Subcutaneous adipose tissue (tissue), 4 donors: ENCODE results near the gene RNF39. TPM values are rescaled to one million over a fixed set of nuclear protein-coding genes. Genes with fewer than 3 reads are reported as not detected.

Experiments
- CTCF ChIP-seq: fragments of 450-650 bp; IDR thresholded peaks from one replicate; pipeline ENCODE4 v1.5.1; 2016; ENCODE audit warnings: low read depth, mild to moderate bottlenecking, control low read depth, antibody characterized with exemption, moderate library complexity
- total RNA-seq, 4 donors: library from RNA; depleted of rRNA; stranded (reverse); fragments of >200 nt; gene quantifications; one replicate each; pipeline ENCODE4 v1.1.0, GENCODE V29; 2016

Gene RNF39
- total RNA-seq, 4 donors from 2014 or later: not detected

DNA sequence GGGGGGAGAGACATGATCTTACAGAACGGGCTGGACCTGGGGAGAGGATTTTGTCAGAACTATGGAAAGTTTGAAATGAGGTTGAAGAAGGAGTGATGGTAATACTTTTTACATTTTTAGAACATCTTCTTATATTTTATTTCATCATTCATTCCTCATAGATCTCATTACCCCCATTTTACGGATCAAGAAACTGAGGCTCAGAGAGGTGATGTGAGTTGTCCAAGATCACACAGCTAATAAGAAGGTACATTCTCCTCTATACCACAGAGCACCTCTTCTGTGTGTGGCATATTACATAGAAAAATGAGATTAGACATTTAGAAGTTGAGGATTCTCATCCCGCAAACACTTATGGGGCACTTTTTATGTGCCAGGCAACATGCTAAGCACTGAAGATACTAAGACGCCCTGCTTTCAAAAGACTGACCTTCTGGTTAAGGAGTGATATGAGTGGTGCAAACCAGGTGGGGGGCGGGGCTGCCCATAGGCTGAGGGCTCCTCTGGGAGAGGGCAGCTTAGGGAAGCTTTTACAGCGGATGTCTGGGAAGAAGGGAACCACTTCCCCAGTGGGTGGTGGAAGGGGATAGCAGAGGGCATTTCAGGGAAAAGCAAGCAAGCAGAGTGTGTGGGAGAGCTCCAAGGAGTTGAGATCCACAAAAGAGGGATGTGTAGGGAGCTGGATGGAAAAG is 17.4 kb upstream of the RNF39 start:
- TF ChIP-seq CTCF: no peak

- no peak for TF ChIP-seq CTCF
Observed at GRCh38 chr6:30091577-30092381, 16.2 kb upstream of the RNF39 start.

DNA sequence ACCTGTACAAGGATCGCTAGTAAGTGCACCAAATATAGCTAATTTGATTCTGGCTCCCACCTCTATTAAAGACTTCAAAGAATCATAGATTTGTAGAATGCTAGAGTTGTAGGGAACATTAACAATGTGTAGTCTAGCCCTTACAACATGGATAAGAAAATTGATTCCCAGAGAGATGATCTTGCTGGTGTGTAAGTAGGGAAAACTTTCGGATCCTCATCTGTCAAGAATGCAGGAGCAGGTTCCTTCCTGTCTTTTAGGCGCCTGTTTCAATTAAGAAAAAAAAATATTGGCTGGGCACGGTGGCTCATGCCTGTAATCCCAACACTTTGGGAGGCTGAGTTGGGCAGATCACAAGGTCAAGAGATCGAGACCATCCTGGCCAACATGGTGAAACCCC is 12.3 kb upstream of the RNF39 start:
- no peak for TF ChIP-seq CTCF

DNA sequence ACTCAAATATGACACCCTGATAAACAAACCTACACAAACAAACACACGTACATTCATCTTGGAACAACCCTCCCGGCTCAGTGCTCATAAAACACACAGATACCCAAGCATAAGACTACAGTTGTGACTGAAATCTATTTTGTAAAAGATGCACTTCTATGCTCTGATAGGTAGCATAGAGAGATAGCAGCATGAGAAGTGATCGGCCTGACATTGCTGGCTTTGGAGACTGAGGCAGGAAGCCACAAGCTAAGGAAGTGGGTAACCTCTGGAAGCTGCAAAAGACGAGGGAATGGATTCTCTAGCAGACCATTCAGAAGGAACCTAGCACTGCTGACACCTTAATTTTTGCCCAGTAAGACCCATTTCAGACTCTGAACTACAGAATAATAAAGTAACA is 1.6 kb upstream of the RNF39 start:
- no peak for TF ChIP-seq CTCF

- no peak for TF ChIP-seq CTCF
Observed at GRCh38 chr6:30075790-30076732, 492 bp upstream of the RNF39 start.

GRCh38 chr6:30074331-30075093 is 1.1 kb downstream of the RNF39 start:
- no peak for TF ChIP-seq CTCF
